T-cell (primary cell): ENCODE data around the gene GALNS. TPM values are rescaled to one million over a fixed set of nuclear protein-coding genes. Genes with fewer than 3 reads are reported as not detected.

Experiments used
- ATAC-seq, 4 experiments: fragments of 200-7000 bp in 3 of 4; fragments of 150-1000 bp in 1 of 4; cut with Tn5 transposase; replicated peaks in 1 of 4; 1 replicate in 3 of 4; 2 replicates in 1 of 4; pipeline ENCODE4 v1.10.0; 2021; ENCODE audit warnings: moderate library complexity in 3 of 4, mild to moderate bottlenecking in 2 of 4, moderate number of reproducible peaks in 1 of 4
- CTCF ChIA-PET, 2 donors: fragments of 300-600 bp; sonication (Branson Sonifier 250); formaldehyde crosslinking; loops; one replicate each; lab custom pipeline; 2022; ENCODE audit warnings: antibody characterized with exemption in 2 of 2; lab: Charles Lee
- POLR2A ChIA-PET, 2 donors: fragments of 300-600 bp; sonication (Branson Sonifier 250); formaldehyde crosslinking; loops; one replicate each; lab custom pipeline; 2022; ENCODE audit warnings: antibody characterized with exemption in 2 of 2; lab: Charles Lee
- DNase-seq, 35 experiments: peaks; one replicate each; pipeline versions ENCODE4 v3.0.0 to v3.0.0-alpha.2; 2013 to 2023
- H3K27ac ChIP-seq: one replicate; pipeline ENCODE4 v1.5.1; 2013; ENCODE audit warnings: low read length
- H3K27me3 ChIP-seq, 2 experiments: replicated peaks in 1 of 2; 1 replicate in 1 of 2; 2 replicates in 1 of 2; pipeline versions ENCODE4 v1.6.1 to v1.7.0; 2013; ENCODE audit warnings: low read length in 1 of 2, mixed read lengths in 1 of 2; ENCODE audit not compliant: control insufficient read depth in 2 of 2, insufficient read depth in 2 of 2; ENCODE audit errors: extremely low read depth in 1 of 2
- H3K36me3 ChIP-seq, 2 donors: 1 replicate in 1 of 2; 2 replicates in 1 of 2; pipeline versions ENCODE4 v1.6.1 to v1.7.0; 2013; ENCODE audit warnings: low read length in 1 of 2; ENCODE audit not compliant: control insufficient read depth in 2 of 2, insufficient read depth in 1 of 2; ENCODE audit errors: extremely low read depth in 1 of 2
- H3K4me1 ChIP-seq, 2 experiments: 1 replicate in 1 of 2; 2 replicates in 1 of 2; pipeline versions ENCODE4 v1.6.1 to v1.7.0; 2013; ENCODE audit warnings: low read length in 2 of 2, mixed read lengths in 1 of 2; ENCODE audit not compliant: insufficient read depth in 2 of 2, control insufficient read depth in 1 of 2; ENCODE audit errors: extremely low read depth in 1 of 2
- H3K4me3 ChIP-seq, 2 donors: 1 replicate in 1 of 2; 2 replicates in 1 of 2; pipeline versions ENCODE4 v1.5.1 to v1.7.0; 2013; ENCODE audit warnings: mild to moderate bottlenecking in 2 of 2, low read length in 1 of 2, moderate library complexity in 1 of 2; ENCODE audit not compliant: control insufficient read depth in 1 of 2; ENCODE audit errors: extremely low read depth in 1 of 2
- H3K9me3 ChIP-seq: 2 replicates; pipeline ENCODE4 v1.7.0; 2013
- H3K27ac Mint-ChIP-seq, 2 donors: one replicate each; pipeline ENCODE4 v1.8.0; 2020 to 2021; ENCODE audit warnings: mild to moderate bottlenecking in 2 of 2, mixed read lengths in 2 of 2
- H3K27me3 Mint-ChIP-seq, 2 donors: one replicate each; pipeline ENCODE4 v1.8.0; 2021 to 2022; ENCODE audit warnings: mixed read lengths in 2 of 2
- H3K36me3 Mint-ChIP-seq: one replicate; pipeline ENCODE4 v1.8.0; 2021; ENCODE audit warnings: mixed read lengths
- H3K4me1 Mint-ChIP-seq, 3 donors: one replicate each; pipeline ENCODE4 v1.8.0; 2020 to 2022; ENCODE audit warnings: mixed read lengths in 3 of 3, mild to moderate bottlenecking in 1 of 3
- H3K4me3 Mint-ChIP-seq, 3 donors: one replicate each; pipeline ENCODE4 v1.8.0; 2020 to 2022; ENCODE audit warnings: mild to moderate bottlenecking in 3 of 3, mixed read lengths in 3 of 3, moderate library complexity in 3 of 3
- H3K9me3 Mint-ChIP-seq, 3 donors: one replicate each; pipeline ENCODE4 v1.8.0; 2020 to 2022; ENCODE audit warnings: mixed read lengths in 3 of 3
- WGBS: methylation state at CpG from one replicate; pipeline ENCODE4 v1.1.5; 2013; ENCODE audit warnings: missing lambda C conversion rate; ENCODE audit not compliant: insufficient coverage; 5-methylcytosine and 5-hydroxymethylcytosine counted together
- total RNA-seq, 35 experiments: library from RNA in 6 of 35; stranded (reverse) in 6 of 35; fragments of 120-200 nt in 1 of 35; gene quantifications; one replicate each; pipeline versions ENCODE4 v1.2.1 to v1.2.4 and lab custom pipeline; 2013 to 2026

Gene GALNS
- total RNA-seq, 5 donors from 2014 or later (not counting 1 experiment from before 2014, with no cell fraction given), result 47.6 to 68.4 (median 58.4) TPM

DNA sequence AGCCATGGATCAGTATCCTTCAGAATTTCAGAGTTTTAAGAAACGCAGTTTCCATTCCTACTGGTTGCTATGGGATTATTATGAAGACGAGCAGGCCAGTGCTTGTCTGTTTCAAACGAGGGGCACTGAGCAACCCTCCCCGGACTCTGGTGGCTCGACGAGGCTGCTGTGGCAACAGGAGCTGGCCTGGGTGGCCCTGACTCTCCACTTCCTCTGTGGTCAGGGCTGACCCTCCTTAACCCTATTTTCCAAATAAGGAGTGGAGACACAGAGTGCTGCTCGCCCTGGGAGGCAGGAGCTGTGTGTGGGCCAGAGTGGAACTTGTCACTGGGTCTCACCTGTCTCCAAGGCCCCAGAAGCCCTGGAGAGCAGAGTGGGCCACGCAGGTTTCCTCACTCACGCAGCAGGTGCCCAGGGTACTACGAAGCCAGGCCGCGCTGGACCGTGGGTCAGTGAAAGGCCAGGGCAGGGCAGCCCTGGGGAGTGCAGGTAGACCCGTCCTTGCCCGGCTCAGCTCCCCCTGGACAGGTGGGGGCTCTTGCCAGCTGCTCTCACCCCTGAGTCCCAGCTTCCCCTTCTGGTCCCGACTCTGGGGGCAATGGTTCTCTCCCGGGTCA is 3.3 kb downstream of the GALNS start:
- H3K9me3 Mint-ChIP-seq, result no peaks in the 10 kb centered on the region
- H3K27ac Mint-ChIP-seq, result no peak overlapping the region
- DNase-seq (no peak), ATAC-seq (no peak)
- Histone ChIP-seq H3K36me3 (no peaks in the 10 kb centered on the region), H3K9me3 (no peaks in the 10 kb centered on the region), H3K4me3 (no peak overlapping the region), H3K4me1 (peaks cover 12 to 36% of the 10 kb centered on the region in 2 experiments), H3K27me3 (no peaks in the 10 kb centered on the region), H3K27ac (no peak overlapping the region)
- peaks cover 28 to 33% (median 33%) of the 10 kb centered on the region in 3 donors for H3K4me1 Mint-ChIP-seq
- POLR2A ChIA-PET, result no interaction called here
- 90% methylated on average over 16 of the region's 17 CpGs for WGBS
- no peak overlapping the region for H3K4me3 Mint-ChIP-seq
- CTCF ChIA-PET, result no interaction called here
- H3K27me3 Mint-ChIP-seq, result no peaks in the 10 kb centered on the region
- no peaks in the 10 kb centered on the region for H3K36me3 Mint-ChIP-seq

DNA sequence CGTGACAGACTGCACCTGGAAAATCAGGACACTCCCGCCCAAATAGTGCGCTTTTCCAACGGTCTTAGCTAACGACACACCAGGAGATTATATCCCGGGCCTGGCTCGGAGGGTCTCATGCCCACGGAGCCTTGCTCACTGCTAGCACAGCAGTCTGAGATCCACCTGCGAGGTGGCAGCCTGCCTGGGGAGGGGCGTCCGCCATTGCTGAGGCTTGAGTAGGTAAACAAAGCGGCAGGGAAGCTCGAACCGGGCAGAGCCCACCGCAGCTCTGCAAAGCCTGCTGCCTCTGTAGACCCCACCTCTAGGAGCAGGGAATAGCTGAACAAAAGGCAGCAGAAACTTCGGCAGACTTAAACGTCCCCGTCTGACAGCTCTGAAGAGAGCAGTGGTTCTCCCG is 5.1 kb downstream of the GALNS start:
- Mint-ChIP-seq H3K9me3 (no peaks in the 10 kb centered on the region), H3K4me1 (peaks cover 19 to 22% (median 20%) of the 10 kb centered on the region in 3 donors), H3K36me3 (no peaks in the 10 kb centered on the region), H3K27me3 (no peaks in the 10 kb centered on the region), H3K4me3 (no peak overlapping the region), H3K27ac (no peak overlapping the region)
- H3K9me3 ChIP-seq, result no peaks in the 10 kb centered on the region
- H3K27ac ChIP-seq, result no peak overlapping the region
- H3K4me3 ChIP-seq, result no peak overlapping the region
- ChIA-PET POLR2A (no interaction called here), CTCF (no interaction called here)
- ATAC-seq (no peak), DNase-seq (no peak)
- WGBS, result 93% methylated on average over 19 of the region's 19 CpGs
- peaks cover 0 to 2% of the 10 kb centered on the region in 2 donors for H3K36me3 ChIP-seq
- no peaks in the 10 kb centered on the region for H3K27me3 ChIP-seq
- H3K4me1 ChIP-seq, result peaks cover 4 to 22% of the 10 kb centered on the region in 2 experiments

DNA sequence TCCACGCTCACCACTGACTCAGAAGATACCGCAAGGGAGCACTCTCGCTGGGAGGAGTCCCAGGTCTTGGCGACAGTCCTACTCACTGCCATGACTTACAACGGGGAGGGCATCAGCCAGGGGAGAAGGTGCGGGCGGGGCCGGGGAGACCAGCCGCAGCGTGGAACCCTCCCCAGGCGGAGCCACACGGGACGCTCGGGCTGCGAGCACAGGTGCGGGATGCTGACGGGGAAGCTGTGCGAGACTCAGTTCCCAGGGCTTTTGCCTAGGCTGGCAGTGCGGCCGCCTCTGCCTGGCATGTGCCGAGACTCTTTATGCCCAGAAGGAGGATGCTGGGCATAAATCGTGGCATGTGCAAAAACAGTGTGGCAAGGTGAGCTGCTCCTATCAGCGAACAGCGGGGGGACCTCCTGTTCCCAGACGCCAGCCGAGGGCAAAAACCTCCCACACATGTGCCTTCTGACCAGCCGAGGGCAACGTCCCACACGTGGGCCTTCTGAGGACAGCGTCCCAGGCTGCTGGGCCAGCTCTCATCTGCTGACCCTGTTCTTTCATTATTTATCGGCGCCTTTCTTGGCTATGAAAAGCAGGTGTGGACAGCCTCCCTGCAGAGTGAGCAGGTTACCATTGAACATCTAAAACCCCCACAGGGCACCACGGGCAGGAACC is 6.1 kb downstream of the GALNS start:
- H3K4me3 Mint-ChIP-seq, result no peak overlapping the region
- H3K27me3 ChIP-seq, result no peaks in the 10 kb centered on the region
- no peaks in the 10 kb centered on the region for H3K27me3 Mint-ChIP-seq
- H3K4me3 ChIP-seq, result no peak overlapping the region
- 94% methylated on average over 29 of the region's 33 CpGs for WGBS
- peaks cover 2 to 15% of the 10 kb centered on the region in 2 experiments for H3K4me1 ChIP-seq
- ATAC-seq, result no peak
- no peaks in the 10 kb centered on the region for H3K9me3 Mint-ChIP-seq
- H3K27ac Mint-ChIP-seq, result no peak overlapping the region
- no peak overlapping the region for H3K27ac ChIP-seq
- peaks cover 15 to 18% (median 16%) of the 10 kb centered on the region in 3 donors for H3K4me1 Mint-ChIP-seq
- H3K9me3 ChIP-seq, result no peaks in the 10 kb centered on the region
- H3K36me3 Mint-ChIP-seq, result peaks cover 3% of the 10 kb centered on the region
- peaks cover 0 to 2% of the 10 kb centered on the region in 2 donors for H3K36me3 ChIP-seq
- no peak for DNase-seq
- ChIA-PET POLR2A (no interaction called here), CTCF (no interaction called here)

DNA sequence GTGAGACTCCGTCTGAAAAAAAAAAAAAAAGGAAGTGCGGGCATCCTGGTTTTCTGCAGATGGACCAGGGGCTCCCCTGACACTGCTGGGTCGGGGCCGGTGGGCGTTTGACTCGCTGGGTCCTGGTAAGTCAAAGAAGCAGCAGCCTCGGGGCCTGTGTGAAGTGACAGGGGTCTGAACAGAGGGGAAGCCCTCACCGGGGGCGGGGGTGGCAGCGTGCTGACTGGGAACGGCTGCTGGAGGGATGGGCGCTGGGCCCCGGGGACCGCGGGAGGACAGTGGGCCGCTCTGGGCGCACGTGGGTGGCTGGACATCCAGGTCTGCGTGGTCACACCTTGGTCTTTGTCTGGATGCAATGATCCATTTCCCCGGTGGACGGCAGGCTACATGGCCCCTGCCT is 8.2 kb downstream of the GALNS start:
- H3K4me3 ChIP-seq, result no peak overlapping the region
- no peaks in the 10 kb centered on the region for H3K27me3 ChIP-seq
- CTCF ChIA-PET, result interaction anchor here in 1 of 2 donors (0.6 kb wide), 1 partner anchor 19 kb away, joined by 3 read pairs; no protein-coding TSS in a partner anchor
- DNase-seq, result no peak
- no peaks in the 10 kb centered on the region for H3K4me1 ChIP-seq
- POLR2A ChIA-PET, result interaction anchor here in 1 of 2 donors (0.6 kb wide), 1 partner anchor 229 kb away, joined by 3 read pairs; no protein-coding TSS in a partner anchor
- no peak overlapping the region for H3K27ac Mint-ChIP-seq
- WGBS, result 97% methylated on average over 20 of the region's 21 CpGs
- H3K4me1 Mint-ChIP-seq, result peaks cover 2 to 5% (median 5%) of the 10 kb centered on the region in 3 donors
- H3K27me3 Mint-ChIP-seq, result no peaks in the 10 kb centered on the region
- H3K9me3 ChIP-seq, result no peaks in the 10 kb centered on the region
- no peak overlapping the region for H3K4me3 Mint-ChIP-seq
- H3K36me3 Mint-ChIP-seq, result peaks cover 3% of the 10 kb centered on the region
- ATAC-seq, result no peak
- H3K27ac ChIP-seq, result no peak overlapping the region
- H3K9me3 Mint-ChIP-seq, result no peaks in the 10 kb centered on the region
- peaks cover 0 to 2% of the 10 kb centered on the region in 2 donors for H3K36me3 ChIP-seq

DNA sequence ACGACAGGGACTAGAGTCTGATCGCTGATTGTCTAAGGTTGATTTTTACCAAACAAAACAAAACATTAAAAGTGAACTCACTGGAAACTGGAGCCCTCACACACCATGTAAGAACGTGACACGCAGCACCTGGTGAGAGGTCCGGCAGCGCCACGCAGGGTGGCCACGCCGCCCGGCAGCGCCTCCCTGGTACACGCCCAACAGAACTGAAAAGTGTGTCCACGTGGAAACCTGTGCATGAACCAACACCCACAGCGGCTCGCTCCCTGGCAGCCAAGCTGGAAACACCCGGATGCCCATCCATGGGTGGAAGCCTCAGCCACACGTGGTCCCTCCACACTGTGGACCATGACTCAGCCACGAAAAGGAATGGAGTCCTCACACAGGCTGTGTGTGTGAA is 9.1 kb downstream of the GALNS start:
- ATAC-seq, result no peak
- peaks cover 0 to 2% of the 10 kb centered on the region in 2 donors for H3K36me3 ChIP-seq
- no peaks in the 10 kb centered on the region for H3K4me1 ChIP-seq
- H3K9me3 ChIP-seq, result no peaks in the 10 kb centered on the region
- ChIA-PET CTCF (no interaction called here), POLR2A (interaction anchor here in 1 of 2 donors (0.6 kb wide), 1 partner anchor 228 kb away, joined by 3 read pairs; no protein-coding TSS in a partner anchor)
- H3K27me3 Mint-ChIP-seq, result no peaks in the 10 kb centered on the region
- no peaks in the 10 kb centered on the region for H3K27me3 ChIP-seq
- no peak overlapping the region for H3K27ac Mint-ChIP-seq
- WGBS, result 94% methylated on average over 18 of the region's 18 CpGs
- peaks cover 3% of the 10 kb centered on the region for H3K36me3 Mint-ChIP-seq
- H3K27ac ChIP-seq, result no peak overlapping the region
- H3K9me3 Mint-ChIP-seq, result no peaks in the 10 kb centered on the region
- peaks cover 2 to 5% (median 4%) of the 10 kb centered on the region in 3 donors for H3K4me1 Mint-ChIP-seq
- no peak overlapping the region for H3K4me3 ChIP-seq
- no peak for DNase-seq
- H3K4me3 Mint-ChIP-seq, result no peak overlapping the region

DNA sequence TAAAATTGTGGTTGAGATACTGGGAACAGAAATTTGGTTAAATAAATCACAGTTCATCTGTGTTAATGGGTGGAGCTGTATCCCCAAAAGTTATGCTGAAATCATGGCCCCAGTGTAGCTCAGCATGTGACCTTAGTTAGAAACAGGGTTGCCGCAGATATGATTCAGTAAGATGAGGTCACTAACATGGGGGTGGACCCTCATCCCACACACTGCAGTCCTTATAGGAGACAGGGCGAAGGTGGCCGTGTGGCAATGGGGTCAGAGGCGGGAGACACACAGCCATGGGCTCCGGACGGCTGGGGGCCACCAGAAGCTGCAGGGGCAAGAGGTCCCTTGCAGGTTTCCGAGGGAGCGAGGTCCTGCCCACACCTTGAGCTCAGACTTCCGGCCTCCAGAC is 10.7 kb downstream of the GALNS start:
- 95% methylated on average over 9 of the region's 9 CpGs for WGBS
- Mint-ChIP-seq H3K36me3 (peaks cover 3% of the 10 kb centered on the region), H3K27me3 (no peaks in the 10 kb centered on the region), H3K4me1 (no peaks in the 10 kb centered on the region), H3K4me3 (no peak overlapping the region), H3K27ac (no peak overlapping the region), H3K9me3 (no peaks in the 10 kb centered on the region)
- no peaks in the 10 kb centered on the region for H3K27me3 ChIP-seq
- H3K4me3 ChIP-seq, result no peak overlapping the region
- no peak overlapping the region for H3K27ac ChIP-seq
- peaks cover 0 to 4% of the 10 kb centered on the region in 2 donors for H3K36me3 ChIP-seq
- ATAC-seq, result no peak
- no peaks in the 10 kb centered on the region for H3K4me1 ChIP-seq
- CTCF ChIA-PET, result interaction anchor here in 1 of 2 donors (0.7 kb wide), 2 partner anchors 513 to 537 kb away, joined by 3 to 5 read pairs; no protein-coding TSS in a partner anchor
- no peak for DNase-seq
- no peaks in the 10 kb centered on the region for H3K9me3 ChIP-seq
- POLR2A ChIA-PET, result no interaction called here
